Measurements from ENCODE around the gene SP100. TPM values are rescaled to one million over a fixed set of nuclear protein-coding genes. Genes with fewer than 3 reads are reported as not detected.

SP100 gene
- total RNA-seq, 4 donors from 2014 or later = 65.9 to 197 (median 123) TPM

- Histone ChIP-seq H3K4me3 (no peak overlapping the region), H3K4me1 (no peaks in the 10 kb centered on the region), H3K9me3 (no peaks in the 10 kb centered on the region), H3K27me3 (no peaks in the 10 kb centered on the region), H3K36me3 (no peaks in the 10 kb centered on the region), H3K27ac (no peak overlapping the region)
- TF ChIP-seq, protein P1, sequence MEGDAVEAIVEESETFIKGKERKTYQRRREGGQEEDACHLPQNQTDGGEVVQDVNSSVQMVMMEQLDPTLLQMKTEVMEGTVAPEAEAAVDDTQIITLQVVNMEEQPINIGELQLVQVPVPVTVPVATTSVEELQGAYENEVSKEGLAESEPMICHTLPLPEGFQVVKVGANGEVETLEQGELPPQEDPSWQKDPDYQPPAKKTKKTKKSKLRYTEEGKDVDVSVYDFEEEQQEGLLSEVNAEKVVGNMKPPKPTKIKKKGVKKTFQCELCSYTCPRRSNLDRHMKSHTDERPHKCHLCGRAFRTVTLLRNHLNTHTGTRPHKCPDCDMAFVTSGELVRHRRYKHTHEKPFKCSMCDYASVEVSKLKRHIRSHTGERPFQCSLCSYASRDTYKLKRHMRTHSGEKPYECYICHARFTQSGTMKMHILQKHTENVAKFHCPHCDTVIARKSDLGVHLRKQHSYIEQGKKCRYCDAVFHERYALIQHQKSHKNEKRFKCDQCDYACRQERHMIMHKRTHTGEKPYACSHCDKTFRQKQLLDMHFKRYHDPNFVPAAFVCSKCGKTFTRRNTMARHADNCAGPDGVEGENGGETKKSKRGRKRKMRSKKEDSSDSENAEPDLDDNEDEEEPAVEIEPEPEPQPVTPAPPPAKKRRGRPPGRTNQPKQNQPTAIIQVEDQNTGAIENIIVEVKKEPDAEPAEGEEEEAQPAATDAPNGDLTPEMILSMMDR (IDR thresholded peaks at IDR 0.05) = no peak
- no peak for TF ChIP-seq POLR2A (IDR thresholded peaks at IDR 0.05)
- no peak for DNase-seq
- intact Hi-C loops (cut with DNase I; ENCODE audit: low total_unique reads) = no loop called here
Observed at GRCh38 chr2:230570987-230571386, 155.0 kb downstream of the SP100 start.

DNA sequence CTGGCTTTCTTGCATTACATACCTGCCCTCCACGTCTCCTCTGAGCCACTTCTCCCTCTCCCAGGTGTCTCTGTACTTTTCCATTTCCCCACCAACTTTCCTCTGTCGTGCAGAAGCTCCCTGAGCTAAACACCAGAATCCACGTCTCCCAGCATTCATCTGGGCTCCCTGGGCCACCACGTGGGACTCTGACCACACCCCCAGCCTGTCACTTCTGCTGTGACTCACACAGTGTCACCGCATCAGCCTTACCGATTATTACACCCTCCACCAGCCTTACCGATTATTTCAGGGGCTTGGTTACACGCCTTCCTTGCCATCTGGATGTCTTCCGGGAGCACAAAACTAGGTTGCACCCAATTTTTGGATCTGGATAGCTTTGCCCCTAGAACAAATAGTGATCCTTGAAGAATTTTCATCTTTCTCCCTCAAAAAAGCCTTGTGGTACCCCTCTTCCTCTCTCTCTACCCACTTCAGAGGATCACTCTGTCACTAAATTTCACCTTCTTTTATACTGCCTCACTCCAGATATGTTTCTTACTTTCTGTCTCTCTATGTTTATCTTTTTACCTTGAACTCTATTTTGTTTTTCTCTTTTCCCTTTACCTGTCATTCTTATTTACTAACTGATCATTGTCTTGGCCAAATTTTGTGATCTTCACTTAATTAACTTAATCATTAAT is 159.8 kb downstream of the SP100 start:
- Histone ChIP-seq H3K4me3 (no peak overlapping the region), H3K27me3 (no peaks in the 10 kb centered on the region), H3K4me1 (no peaks in the 10 kb centered on the region), H3K27ac (no peak overlapping the region), H3K36me3 (no peaks in the 10 kb centered on the region), H3K9me3 (no peaks in the 10 kb centered on the region)
- no peak for TF ChIP-seq POLR2A (IDR thresholded peaks at IDR 0.05)
- TF ChIP-seq, protein P1 (IDR thresholded peaks at IDR 0.05) = no peak
- intact Hi-C loops (cut with DNase I; ENCODE audit: low total_unique reads) = no loop called here
- no peak for DNase-seq

- no peak for DNase-seq
- H3K27ac ChIP-seq = no peak overlapping the region
- H3K9me3 ChIP-seq = no peaks in the 10 kb centered on the region
- H3K4me3 ChIP-seq = no peak overlapping the region
- intact Hi-C loops (cut with DNase I; ENCODE audit: low total_unique reads) = no loop called here
- TF ChIP-seq, protein P1 (IDR thresholded peaks at IDR 0.05) = no peak
- TF ChIP-seq POLR2A (IDR thresholded peaks at IDR 0.05) = no peak
- H3K27me3 ChIP-seq = no peaks in the 10 kb centered on the region
- no peaks in the 10 kb centered on the region for H3K36me3 ChIP-seq
- H3K4me1 ChIP-seq = no peaks in the 10 kb centered on the region
Observed at GRCh38 chr2:230577114-230577513, 161.1 kb downstream of the SP100 start.

DNA sequence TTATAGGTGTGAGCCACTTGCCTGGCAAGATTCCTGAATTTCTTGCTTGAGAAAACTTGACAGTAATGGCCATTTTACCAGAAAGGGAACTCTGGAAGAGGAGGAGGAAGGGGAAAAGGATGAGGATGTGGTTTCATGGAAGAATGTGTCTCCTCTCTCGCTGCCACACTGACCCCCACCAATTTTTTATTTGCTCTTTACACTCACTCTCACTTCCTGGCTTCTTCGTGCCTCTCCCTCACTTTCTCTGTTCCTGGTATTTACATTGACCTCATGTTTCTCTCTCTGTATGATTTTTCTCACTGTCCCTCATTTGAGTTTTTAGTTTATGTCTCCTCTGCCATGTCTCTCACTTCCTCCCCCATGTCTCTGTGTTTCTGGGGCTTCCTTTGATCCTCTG is 162.1 kb downstream of the SP100 start:
- Histone ChIP-seq H3K4me3 (no peak overlapping the region), H3K9me3 (no peaks in the 10 kb centered on the region), H3K4me1 (no peaks in the 10 kb centered on the region), H3K36me3 (no peaks in the 10 kb centered on the region), H3K27ac (no peak overlapping the region), H3K27me3 (no peaks in the 10 kb centered on the region)
- no peak for TF ChIP-seq POLR2A (IDR thresholded peaks at IDR 0.05)
- TF ChIP-seq, protein P1 (IDR thresholded peaks at IDR 0.05) = no peak
- no peak for DNase-seq
- intact Hi-C loops (cut with DNase I; ENCODE audit: low total_unique reads) = no loop called here

DNA sequence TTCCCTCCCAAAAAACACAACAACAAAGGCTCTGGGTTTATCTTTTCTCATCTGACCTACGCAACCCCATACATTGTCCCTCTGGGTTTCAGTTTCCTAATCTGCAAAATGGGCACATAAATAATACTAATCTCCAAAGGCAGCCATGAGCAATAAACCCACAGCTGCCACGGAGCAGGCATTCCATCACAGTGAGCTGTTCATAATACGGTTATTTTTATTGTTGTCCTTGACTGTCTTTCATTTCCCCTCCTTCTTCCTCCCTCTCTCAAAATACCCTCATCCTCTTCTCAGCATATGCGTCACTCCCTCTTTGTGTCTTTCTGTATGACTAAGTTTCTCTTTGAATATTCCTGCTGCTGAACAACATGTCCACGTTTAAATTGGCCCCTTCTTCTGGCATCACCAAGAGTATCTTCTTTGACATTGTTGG is 166.9 kb downstream of the SP100 start:
- Histone ChIP-seq H3K9me3 (no peaks in the 10 kb centered on the region), H3K36me3 (no peaks in the 10 kb centered on the region), H3K4me3 (no peak overlapping the region), H3K27me3 (no peaks in the 10 kb centered on the region), H3K4me1 (no peaks in the 10 kb centered on the region), H3K27ac (no peak overlapping the region)
- TF ChIP-seq, protein P1 (IDR thresholded peaks at IDR 0.05) = no peak
- TF ChIP-seq POLR2A (IDR thresholded peaks at IDR 0.05) = no peak
- DNase-seq = no peak
- intact Hi-C loops (cut with DNase I; ENCODE audit: low total_unique reads) = no loop called here

Data from uterus (tissue), 4 donors.